HG02981 (cell line): ENCODE results near the gene OASL.
"Not testable (repeated sequence)": the region's sequence is repeated elsewhere in the genome, so short reads cannot be mapped to it uniquely, and the experiment has no call there.

Experiments used
- ATAC-seq: cut with Tn5 transposase; IDR thresholded peaks from one replicate; pipeline ENCODE4 v1.9.1; 2021; ENCODE audit warnings: mild to moderate bottlenecking, moderate library complexity; ENCODE audit not compliant: unreplicated experiment

Gene OASL

GRCh38 chr12:121060149-121061001 lies 21.3 kb upstream of the OASL start:
- peak; percentile 67 for ATAC-seq

- ATAC-seq = peak; percentile 14
Measured at GRCh38 chr12:121059031-121059898, 20.2 kb upstream of the OASL start.

GRCh38 chr12:121057794-121058193 lies 18.7 kb upstream of the OASL start:
- ATAC-seq = no peak

- ATAC-seq = no peak
Measured at GRCh38 chr12:121053706-121054105, 14.7 kb upstream of the OASL start.

GRCh38 chr12:121050725-121051124 lies 11.7 kb upstream of the OASL start:
- ATAC-seq = no peak

- ATAC-seq = no peak
Measured at GRCh38 chr12:121048442-121048841, 9.4 kb upstream of the OASL start.

GRCh38 chr12:121047400-121047799 lies 8.4 kb upstream of the OASL start:
- ATAC-seq = not testable (repeated sequence)

- ATAC-seq = no peak
Measured at GRCh38 chr12:121043067-121043466, 4.0 kb upstream of the OASL start.

GRCh38 chr12:121036810-121037326 lies 2.2 kb downstream of the OASL start:
- no peak for ATAC-seq

- ATAC-seq = no peak
Measured at GRCh38 chr12:121034616-121035305, 4.3 kb downstream of the OASL start.

- ATAC-seq = no peak
Measured at GRCh38 chr12:121033625-121034349, 5.3 kb downstream of the OASL start.

GRCh38 chr12:121030576-121031212 lies 8.4 kb downstream of the OASL start:
- no peak for ATAC-seq

GRCh38 chr12:121026274-121027045 lies 12.6 kb downstream of the OASL start:
- ATAC-seq = no peak

- no peak for ATAC-seq
Measured at GRCh38 chr12:121025442-121026226, 13.4 kb downstream of the OASL start.

GRCh38 chr12:121023799-121024198 lies 15.2 kb downstream of the OASL start:
- no peak for ATAC-seq

- ATAC-seq = no peak
Measured at GRCh38 chr12:121022713-121023112, 16.3 kb downstream of the OASL start.

GRCh38 chr12:121021754-121022153 lies 17.3 kb downstream of the OASL start:
- ATAC-seq = no peak

- no peak for ATAC-seq
Measured at GRCh38 chr12:121018860-121019617, 20.0 kb downstream of the OASL start.
